ENCODE measurements around the gene IGSF9.
"Not testable (repeated sequence)": the region's sequence is repeated elsewhere in the genome, so short reads cannot be mapped to it uniquely, and the experiment has no call there.

DNA sequence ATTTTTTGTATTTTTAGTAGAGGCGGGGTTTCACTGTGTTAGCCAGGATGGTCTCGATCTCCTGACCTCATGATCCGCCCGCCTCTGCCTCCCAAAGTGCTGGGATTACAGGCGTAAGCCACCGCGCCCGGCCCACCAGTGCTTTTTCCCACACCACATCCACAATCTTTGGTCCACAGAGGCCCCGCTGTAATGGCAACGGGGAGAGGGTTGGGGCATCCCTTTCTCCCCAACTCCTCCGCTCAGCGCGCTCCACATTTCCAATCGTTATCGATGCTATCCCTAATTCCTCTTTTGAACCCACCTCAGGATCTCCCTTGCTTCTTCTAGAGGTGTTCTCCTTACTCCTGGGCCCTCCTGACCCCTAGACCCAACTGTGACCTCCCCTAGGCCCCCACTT is 45.8 kb downstream of the IGSF9 start:
- TF ChIP-seq POLR2A, POLR2AphosphoS5 (IDR thresholded peaks at IDR 0.05; ENCODE audit: low read depth, low read length): not testable (repeated sequence)

All from GM12892 (cell line).